GM10847 (cell line): ENCODE data around the gene NRCAM.

Source experiments
- POLR2A ChIP-seq: IDR thresholded peaks from 2 replicates; pipeline ENCODE4 v1.6.1; 2011; ENCODE audit not compliant: insufficient read length; ENCODE audit errors: extremely low read depth

NRCAM gene

DNA sequence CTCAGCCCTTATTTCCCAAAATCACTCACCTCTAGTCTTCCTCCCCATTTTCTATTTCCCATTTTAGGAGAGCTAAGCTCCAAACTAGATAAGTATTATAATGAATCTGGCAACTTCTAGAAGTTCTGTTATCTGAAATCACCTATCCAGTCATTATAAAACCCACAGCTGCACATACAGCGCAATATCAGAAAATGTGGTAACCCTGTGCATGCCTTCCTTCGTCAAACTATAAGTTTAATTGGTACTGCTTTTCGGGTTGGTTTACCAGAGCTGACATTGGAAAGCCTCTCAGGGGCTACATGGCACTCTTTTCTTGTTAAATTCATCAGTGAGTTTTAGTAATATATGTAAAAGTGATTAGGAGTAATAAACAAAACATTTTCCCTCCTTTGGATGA is 327.7 kb downstream of the NRCAM start:
- TF ChIP-seq POLR2A: no peak

DNA sequence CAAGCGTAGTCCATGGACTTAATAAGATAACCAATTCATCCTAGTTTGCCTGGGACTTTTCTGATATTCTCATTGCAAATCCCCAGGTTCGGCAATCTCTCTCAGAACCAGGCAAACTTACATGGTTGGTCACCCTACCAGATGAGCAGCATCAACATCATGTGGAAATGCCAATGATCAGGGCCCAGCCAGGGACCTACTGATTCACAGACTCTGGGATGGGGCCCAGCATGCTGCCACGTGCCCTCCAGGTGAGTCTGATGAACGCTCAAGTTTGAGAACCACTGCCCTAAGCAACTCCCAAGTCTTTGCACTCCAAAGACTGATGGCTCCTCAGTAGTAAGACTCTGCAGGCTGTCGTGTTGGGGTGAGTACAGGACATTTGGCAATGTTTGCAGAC is 328.8 kb downstream of the NRCAM start:
- TF ChIP-seq POLR2A: no peak

DNA sequence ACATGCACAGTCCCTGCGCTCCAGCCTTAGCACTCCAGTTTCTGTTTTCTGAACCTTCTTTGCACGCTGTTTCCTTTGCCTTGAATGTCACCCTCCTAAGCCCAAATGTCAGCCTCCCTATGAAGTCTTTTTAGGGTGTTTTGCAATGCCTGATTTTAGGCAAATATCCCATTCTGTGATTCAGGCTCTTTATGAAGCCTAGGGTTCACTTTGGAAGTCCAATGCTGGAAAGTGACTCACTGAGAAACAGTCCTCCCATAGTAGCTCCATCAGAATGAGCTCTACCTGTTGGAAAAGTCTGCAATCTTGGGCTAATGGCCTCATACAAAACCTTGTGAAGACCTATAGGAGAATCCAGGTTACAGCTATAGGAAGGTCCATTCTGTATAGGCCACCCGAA is 331.4 kb downstream of the NRCAM start:
- no peak for TF ChIP-seq POLR2A

DNA sequence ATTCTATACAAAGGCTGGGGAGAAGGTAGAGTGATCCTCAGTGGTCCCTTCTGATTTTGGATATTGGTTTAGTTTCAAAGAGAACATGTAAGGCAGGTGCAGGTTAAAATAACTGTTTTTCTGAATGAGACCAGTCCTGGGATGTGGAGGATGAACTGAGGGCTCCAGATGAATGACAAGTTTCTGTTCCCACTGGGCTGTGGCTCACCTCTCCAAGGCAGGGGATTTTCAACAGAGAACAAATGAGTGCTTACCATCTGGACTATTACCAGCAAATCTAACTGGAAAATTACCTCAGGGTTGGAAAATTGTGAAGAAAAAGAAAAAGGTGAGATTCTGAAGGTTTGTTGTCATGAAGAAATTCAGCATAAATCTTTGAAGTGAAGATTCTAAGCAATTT is 334.1 kb downstream of the NRCAM start:
- no peak for TF ChIP-seq POLR2A

DNA sequence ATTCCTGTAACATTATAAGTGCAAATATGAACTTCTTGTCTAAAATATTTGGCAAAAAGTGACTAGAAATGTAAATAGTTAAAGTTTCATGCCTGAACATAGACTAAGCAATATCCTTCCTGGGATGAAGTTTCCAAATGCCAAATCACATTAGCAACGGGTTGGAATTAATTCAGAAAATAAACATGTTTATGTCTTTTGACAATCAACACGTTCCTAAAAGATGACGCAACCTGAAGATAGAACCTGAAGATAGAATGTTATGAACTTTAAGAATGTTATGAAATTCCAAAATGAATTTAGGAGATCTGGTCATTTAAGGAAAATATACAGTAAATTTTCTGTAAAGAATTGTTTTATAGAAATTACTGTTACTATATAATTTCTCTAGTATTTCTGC is 335.3 kb downstream of the NRCAM start:
- TF ChIP-seq POLR2A: no peak

DNA sequence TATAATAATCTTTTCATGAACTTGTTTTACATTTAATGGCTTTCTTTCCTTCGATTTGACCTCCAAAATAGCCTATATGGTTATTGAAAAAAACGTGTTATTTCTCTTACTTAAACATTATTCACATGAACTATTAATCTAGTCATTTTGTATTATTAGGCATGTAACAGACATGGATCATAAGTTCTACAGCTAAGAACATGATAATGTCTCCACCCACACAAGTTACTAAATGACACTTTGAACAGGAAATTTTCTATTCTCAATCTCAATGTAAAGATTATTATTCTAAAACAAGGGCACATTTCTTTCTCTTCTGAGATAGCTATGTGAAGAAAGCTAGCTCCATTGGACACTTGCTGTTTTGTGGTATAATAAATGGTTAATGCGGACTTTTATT is 336.0 kb downstream of the NRCAM start:
- TF ChIP-seq POLR2A: no peak

- TF ChIP-seq POLR2A: no peak
Observed at GRCh38 chr7:108118959-108119358, 337.3 kb downstream of the NRCAM start.

DNA sequence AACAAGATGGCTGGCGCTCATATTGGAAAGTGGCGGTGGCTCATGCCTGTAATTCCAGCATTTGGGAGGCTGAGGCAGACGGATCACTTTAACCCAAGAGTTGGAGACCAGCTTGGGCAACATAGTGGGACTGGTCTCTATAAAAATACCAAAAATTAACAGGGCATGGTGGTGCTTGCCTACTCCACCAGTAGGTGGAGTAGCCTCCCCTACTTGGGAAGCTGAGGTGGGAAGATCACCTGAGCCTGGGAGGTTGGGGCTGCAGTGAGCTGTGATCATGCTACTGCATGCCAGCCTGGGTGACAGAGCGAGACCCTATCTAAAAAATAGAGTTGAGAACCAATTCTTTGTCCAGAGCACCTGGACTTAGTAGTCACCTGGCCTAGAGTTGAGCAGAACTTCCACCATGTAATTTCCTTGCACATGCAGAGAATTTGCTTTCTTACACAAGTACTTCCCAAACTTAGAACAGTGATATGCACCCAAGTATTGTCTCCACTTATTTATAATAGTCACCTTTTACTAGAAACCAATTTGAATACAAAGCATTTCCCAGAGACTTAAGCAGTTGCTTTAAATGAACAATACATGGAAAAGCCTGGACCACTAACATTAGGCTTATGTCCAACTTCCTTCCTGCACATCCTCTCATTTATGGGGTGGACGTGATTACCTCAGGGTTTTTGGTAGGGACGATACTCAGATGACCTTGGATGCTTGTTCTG is 342.0 kb downstream of the NRCAM start:
- no peak for TF ChIP-seq POLR2A

DNA sequence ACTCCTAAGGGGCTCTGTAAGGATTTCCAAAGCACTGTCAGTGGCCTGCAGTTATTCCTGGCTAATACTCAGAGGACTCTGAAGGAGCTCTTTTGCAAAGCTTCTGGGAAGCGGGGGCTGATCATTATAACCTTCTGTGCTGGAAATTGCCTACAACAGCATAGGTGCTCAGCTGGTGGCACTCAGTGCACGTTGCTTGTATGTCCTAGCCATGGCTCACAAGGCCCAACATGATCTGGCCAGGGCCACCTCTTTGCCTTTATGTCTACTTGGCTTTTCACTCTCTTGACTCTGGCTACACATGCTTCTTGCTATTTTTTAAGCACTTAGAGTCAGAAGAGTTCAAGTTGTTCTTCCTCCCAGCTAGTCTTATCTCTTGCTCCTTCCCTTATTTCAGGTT is 343.6 kb downstream of the NRCAM start:
- no peak for TF ChIP-seq POLR2A

DNA sequence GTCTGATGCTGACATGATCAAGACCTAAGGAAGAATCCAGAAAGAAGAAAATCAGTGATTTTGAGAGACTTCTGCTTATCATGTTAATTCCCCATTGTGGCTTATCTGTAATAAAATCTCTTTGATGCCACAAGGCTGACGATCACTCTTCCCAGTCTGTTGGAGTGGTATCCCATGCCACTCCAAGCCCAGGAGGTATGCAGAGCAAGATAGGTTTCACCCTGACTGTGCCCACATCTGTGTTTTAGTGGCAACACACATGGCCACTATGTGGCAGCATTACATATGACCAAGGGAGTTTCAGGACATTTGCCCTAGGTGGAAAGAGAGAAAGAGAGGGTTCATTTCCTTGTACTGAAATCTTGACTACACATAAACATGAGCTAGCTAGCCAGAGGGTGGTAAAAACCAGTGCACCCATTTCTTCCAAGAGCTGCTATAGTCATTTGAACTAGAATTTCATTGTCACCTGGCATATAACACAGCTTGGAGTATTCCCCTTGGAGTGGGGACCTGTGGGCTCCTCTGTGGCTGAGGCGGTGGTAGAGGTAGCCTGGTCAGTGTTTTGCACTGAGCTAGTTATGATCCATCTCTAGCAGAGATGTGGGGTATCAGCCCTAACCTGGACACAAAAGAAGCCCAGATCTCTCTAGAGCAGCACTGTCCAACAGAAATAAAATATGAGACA is 346.9 kb downstream of the NRCAM start:
- TF ChIP-seq POLR2A: no peak

- no peak for TF ChIP-seq POLR2A
Observed at GRCh38 chr7:108108131-108108530, 348.1 kb downstream of the NRCAM start.

DNA sequence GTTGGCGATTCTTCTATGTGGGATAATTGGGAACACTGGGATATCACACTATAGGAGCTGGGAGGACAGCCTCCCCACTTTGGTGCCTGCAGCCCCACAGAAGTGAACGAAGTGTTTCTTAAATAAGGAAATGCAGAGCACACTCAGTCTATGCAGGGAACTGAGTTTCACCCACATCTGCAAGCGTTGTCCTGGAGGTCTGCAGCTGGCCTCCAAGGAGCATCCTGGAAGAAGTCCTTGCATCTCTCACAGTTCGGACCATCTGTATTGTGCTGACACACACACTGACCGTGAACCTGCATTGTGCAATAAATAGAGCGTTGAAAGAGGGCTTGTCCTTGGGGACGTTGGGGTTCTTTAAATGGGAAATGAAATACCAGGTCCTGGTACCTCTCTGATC is 351.9 kb downstream of the NRCAM start:
- no peak for TF ChIP-seq POLR2A

DNA sequence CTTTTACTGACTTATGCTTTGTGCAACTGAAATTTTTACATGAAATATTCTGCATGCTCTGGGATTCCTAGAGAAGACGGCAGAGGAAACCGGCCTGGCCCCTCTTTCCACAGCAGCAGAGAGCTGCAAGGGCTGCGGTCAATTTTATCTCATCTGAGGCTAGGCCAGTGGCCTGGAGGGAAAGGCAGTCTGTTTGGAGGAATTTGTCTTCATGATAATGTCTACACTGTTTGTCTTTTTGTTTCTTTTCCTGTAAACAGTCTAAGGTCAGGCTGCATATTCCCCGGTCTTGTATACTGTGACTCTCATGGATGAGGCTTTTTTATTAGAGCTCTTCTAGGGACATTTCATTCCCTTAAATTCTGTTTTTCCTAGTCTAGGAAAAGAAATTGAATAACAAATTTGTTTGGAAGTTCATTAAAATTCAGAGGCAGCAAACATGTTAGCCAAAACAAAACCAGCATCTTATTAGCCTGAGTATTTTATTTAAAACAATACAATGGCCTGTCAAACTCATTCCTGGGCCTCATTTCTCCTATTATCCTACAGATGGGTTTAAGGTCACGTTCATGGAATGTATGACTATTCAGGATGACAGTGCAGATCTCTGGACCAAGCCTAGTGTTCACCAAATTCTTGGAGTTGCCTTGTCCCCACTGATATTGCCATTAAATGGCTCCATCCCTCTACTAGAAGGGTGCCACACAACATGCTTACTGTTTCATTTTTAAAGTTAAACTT is 352.5 kb downstream of the NRCAM start:
- TF ChIP-seq POLR2A: no peak

- no peak for TF ChIP-seq POLR2A
Observed at GRCh38 chr7:108102671-108103312, 353.4 kb downstream of the NRCAM start.

GRCh38 chr7:108101759-108102158 is 354.5 kb downstream of the NRCAM start:
- no peak for TF ChIP-seq POLR2A

- TF ChIP-seq POLR2A: no peak
Observed at GRCh38 chr7:108099713-108100112, 356.5 kb downstream of the NRCAM start.
